HFFc6 (cell line): ENCODE data around the gene MUC5B. TPM values are rescaled to one million over a fixed set of nuclear protein-coding genes. Genes with fewer than 3 reads are reported as not detected.

Experiments used
- DNase-seq: peaks from one replicate; pipeline ENCODE4 v3.0.0-alpha.2; 2018
- H3K27ac Mint-ChIP-seq: 2 replicates; pipeline ENCODE4 v1.8.0; 2020; ENCODE audit warnings: mild to moderate bottlenecking, mixed read lengths
- H3K27me3 Mint-ChIP-seq: 2 replicates; pipeline ENCODE4 v1.8.0; 2021; ENCODE audit warnings: mild to moderate bottlenecking, moderate library complexity, mixed read lengths; ENCODE audit not compliant: insufficient read depth
- H3K36me3 Mint-ChIP-seq: 2 replicates; pipeline ENCODE4 v1.8.0; 2021; ENCODE audit warnings: low read depth, mixed read lengths
- H3K4me1 Mint-ChIP-seq: 2 replicates; pipeline ENCODE4 v1.8.0; 2020; ENCODE audit warnings: low read depth, mixed read lengths
- H3K4me3 Mint-ChIP-seq: 2 replicates; pipeline ENCODE4 v1.8.0; 2020; ENCODE audit warnings: mild to moderate bottlenecking, moderate library complexity, mixed read lengths
- H3K9me3 Mint-ChIP-seq: 2 replicates; pipeline ENCODE4 v1.8.0; 2020; ENCODE audit warnings: mild to moderate bottlenecking, mixed read lengths
- total RNA-seq, 6 experiments: library from RNA; stranded (reverse); fragmentation: NEBNext Ultra II Directional; extraction: Animal tissue kit (Norgen Biotek cat#: 25700); gene quantifications; 2 replicates in 1 of 6; 3 replicates in 5 of 6; pipeline ENCODE4 v1.2.3, GENCODE V29; 2021
- TF ChIP-seq, protein P1 (sequence below): fragments of 200-600 bp; sonication (generic); IDR thresholded peaks from 2 replicates; pipeline ENCODE4 v1.5.0; 2021; ENCODE audit warnings: antibody characterized with exemption, mild to moderate bottlenecking

Gene MUC5B
- total RNA-seq, 6 experiments from 2014 or later = not detected

DNA sequence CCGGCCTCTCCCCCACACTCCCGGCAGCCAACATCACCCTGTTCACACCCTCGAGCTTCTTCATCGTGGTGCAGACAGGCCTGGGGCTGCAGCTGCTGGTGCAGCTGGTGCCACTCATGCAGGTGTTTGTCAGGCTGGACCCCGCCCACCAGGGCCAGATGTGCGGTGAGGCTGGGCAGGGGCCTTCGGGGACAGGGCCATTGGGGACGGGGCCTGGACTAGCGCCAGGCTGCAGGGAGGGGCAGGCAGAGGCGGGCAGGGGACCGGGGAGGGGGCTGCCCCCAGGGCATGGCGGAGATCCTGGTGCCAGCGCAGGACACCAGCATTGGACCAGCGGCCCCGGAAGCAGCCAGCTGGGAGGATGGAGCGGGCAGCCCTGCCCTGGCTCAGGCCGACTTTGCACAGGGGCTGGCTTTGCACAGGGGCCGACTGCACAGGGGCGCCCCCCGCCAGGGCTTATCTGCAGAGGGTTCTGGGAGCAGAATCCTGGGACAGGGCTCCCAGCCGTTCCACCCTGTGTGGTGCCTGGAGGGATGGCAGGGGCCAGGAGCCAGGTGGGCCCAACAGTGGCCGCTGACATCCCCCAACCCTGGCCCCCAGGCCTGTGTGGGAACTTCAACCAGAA lies 8.6 kb downstream of the MUC5B start:
- no peaks in the 10 kb centered on the region for H3K36me3 Mint-ChIP-seq
- H3K27me3 Mint-ChIP-seq = no peaks in the 10 kb centered on the region; the same call in 1 of the 2 replicates
- no peak for DNase-seq
- TF ChIP-seq, protein P1, sequence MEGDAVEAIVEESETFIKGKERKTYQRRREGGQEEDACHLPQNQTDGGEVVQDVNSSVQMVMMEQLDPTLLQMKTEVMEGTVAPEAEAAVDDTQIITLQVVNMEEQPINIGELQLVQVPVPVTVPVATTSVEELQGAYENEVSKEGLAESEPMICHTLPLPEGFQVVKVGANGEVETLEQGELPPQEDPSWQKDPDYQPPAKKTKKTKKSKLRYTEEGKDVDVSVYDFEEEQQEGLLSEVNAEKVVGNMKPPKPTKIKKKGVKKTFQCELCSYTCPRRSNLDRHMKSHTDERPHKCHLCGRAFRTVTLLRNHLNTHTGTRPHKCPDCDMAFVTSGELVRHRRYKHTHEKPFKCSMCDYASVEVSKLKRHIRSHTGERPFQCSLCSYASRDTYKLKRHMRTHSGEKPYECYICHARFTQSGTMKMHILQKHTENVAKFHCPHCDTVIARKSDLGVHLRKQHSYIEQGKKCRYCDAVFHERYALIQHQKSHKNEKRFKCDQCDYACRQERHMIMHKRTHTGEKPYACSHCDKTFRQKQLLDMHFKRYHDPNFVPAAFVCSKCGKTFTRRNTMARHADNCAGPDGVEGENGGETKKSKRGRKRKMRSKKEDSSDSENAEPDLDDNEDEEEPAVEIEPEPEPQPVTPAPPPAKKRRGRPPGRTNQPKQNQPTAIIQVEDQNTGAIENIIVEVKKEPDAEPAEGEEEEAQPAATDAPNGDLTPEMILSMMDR = no peak
- no peak overlapping the region for H3K4me3 Mint-ChIP-seq
- H3K27ac Mint-ChIP-seq = no peak overlapping the region
- no peaks in the 10 kb centered on the region for H3K9me3 Mint-ChIP-seq
- H3K4me1 Mint-ChIP-seq = no peaks in the 10 kb centered on the region

DNA sequence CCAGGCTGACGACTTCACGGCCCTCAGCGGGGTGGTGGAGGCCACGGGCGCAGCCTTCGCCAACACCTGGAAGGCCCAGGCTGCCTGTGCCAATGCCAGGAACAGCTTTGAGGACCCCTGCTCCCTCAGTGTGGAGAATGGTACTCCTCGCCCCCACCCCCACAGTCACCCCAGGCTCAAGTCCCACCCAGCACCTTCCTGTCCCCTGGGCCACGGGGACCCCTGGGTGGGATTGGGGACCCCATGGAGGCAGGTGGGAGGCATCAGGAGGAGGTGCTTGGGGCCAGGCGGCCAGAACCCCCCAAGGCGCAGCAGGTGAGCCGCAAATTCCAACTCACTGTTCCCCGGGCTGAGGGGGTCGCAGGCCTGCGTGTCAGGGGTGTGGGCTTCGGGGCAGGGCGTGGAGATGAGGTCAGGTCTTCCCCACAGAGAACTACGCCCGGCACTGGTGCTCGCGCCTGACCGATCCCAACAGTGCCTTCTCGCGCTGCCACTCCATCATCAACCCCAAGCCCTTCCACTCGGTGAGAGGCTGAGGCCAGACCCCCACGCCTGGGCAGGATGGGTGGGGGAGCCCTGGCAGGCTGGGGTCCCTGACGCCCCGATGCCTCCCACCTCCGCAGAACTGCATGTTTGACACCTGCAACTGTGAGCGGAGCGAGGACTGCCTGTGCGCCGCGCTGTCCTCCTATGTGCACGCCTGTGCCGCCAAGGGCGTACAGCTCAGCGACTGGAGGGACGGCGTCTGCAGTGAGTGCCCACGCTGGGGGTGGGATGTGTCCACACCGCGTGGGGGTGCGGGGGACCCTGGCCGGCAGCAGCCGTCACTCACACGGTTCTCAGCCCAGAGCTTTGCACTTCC lies 9.4 kb downstream of the MUC5B start:
- Mint-ChIP-seq H3K4me3 (no peak overlapping the region), H3K27ac (no peak overlapping the region), H3K27me3 (no peaks in the 10 kb centered on the region; the same call in 1 of the 2 replicates), H3K9me3 (no peaks in the 10 kb centered on the region), H3K36me3 (no peaks in the 10 kb centered on the region), H3K4me1 (no peaks in the 10 kb centered on the region)
- DNase-seq = no peak
- TF ChIP-seq, protein P1 = no peak

DNA sequence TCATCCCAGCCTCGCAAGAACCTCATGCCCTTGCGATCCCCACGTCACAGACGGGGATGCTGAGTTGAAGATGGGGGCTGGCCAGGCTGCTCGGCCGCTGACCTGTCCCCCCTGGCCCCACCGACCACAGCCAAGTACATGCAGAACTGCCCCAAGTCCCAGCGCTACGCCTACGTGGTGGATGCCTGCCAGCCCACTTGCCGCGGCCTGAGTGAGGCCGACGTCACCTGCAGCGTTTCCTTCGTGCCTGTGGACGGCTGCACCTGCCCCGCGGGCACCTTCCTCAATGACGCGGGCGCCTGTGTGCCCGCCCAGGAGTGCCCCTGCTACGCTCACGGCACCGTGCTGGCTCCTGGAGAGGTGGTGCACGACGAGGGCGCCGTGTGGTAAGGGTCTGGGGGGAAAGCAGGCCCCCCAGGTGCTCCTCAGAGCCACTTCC lies 10.0 kb downstream of the MUC5B start:
- Mint-ChIP-seq H3K4me3 (no peak overlapping the region), H3K36me3 (no peaks in the 10 kb centered on the region), H3K9me3 (no peaks in the 10 kb centered on the region), H3K27ac (no peak overlapping the region), H3K27me3 (no peaks in the 10 kb centered on the region; the same call in 1 of the 2 replicates), H3K4me1 (no peaks in the 10 kb centered on the region)
- TF ChIP-seq, protein P1 = no peak
- no peak for DNase-seq

DNA sequence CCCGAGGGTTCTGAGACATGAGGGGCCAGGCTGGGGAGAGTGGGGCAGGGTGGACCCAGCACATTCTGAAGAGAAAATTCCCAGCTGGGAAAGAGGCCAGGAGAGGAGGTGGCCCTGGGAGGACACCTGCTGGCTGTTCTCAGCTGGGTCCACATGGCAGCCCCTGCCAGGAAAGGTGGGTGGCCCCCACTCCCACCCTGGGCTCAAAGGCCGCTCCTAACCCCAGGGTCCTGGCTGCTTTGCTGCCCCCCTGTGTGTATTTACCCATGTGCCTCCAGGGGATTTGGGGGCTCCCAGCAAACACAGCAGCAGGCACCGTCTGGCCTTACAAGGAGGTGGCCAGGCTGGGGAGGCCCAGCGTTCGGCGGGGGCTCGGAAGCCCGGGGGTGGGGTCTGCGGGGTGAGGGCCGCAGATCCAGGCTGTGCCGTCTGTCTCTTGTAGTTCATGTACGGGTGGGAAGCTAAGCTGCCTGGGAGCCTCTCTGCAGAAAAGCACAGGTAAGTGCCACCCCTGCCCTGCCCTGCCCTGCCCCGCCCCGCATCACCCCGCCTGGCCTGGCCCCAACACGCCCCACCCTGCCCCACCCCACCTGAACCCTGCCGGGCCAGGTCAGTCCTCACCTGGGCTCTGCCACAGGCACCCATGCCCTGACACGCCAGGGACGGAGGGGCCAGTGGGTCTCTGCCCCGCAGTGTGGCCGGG lies 10.6 kb downstream of the MUC5B start:
- DNase-seq = no peak
- no peak overlapping the region for H3K27ac Mint-ChIP-seq
- H3K27me3 Mint-ChIP-seq = peaks cover 1% of the 10 kb centered on the region
- TF ChIP-seq, protein P1 = no peak
- no peaks in the 10 kb centered on the region for H3K9me3 Mint-ChIP-seq
- H3K4me3 Mint-ChIP-seq = no peak overlapping the region
- no peaks in the 10 kb centered on the region for H3K4me1 Mint-ChIP-seq
- H3K36me3 Mint-ChIP-seq = no peaks in the 10 kb centered on the region

DNA sequence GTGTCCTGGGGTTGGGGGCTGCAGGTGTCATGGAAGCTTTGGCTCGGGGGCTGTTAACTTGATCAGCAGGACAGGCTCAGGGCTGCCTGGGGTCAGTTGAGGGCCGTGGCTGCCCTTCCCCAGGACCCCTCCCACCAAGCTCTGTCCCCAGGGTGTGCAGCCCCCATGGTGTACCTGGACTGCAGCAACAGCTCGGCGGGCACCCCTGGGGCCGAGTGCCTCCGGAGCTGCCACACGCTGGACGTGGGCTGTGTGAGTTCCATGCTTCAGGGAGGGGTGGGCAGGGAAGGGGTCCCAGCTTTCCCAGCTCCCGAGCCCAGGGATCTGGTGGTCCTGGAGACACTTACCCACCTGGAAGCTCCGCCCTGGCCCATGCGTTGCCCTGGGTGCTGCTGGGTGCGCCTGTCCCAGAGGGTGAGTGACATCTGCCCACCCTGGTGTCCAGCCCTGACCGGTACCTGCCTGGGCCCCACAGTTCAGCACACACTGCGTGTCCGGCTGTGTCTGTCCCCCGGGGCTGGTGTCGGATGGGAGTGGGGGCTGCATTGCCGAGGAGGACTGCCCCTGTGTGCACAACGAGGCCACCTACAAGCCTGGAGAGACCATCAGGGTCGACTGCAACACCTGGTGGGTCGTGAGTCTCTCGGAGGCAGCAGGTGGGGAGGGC lies 11.3 kb downstream of the MUC5B start:
- TF ChIP-seq, protein P1 = no peak
- peaks cover 1% of the 10 kb centered on the region for H3K27me3 Mint-ChIP-seq
- no peak overlapping the region for H3K27ac Mint-ChIP-seq

More for the DNA sequence above, 11.3 kb downstream of the MUC5B start:
- H3K36me3 Mint-ChIP-seq = no peaks in the 10 kb centered on the region
- H3K9me3 Mint-ChIP-seq = no peaks in the 10 kb centered on the region
- no peaks in the 10 kb centered on the region for H3K4me1 Mint-ChIP-seq
- DNase-seq = no peak
- H3K4me3 Mint-ChIP-seq = no peak overlapping the region
